Keratinocyte (primary cell): ENCODE measurements around the gene ANXA3. TPM values are rescaled to one million over a fixed set of nuclear protein-coding genes. Genes with fewer than 3 reads are reported as not detected.

ENCODE experiments used
- DNase-seq: peaks from one replicate; pipeline ENCODE4 v3.0.0-alpha.2; 2011; ENCODE audit warnings: low read depth, missing footprints, low spot score
- FAIRE-seq: peaks from 2 replicates; lab custom pipeline; 2011; peaks lifted over from hg19 to GRCh38; lab: Jason Lieb, UNC
- H2AFZ ChIP-seq: 2 replicates; pipeline ENCODE4 v1.6.0; 2012; ENCODE audit warnings: low read length, control low read depth, inconsistent platforms; ENCODE audit not compliant: control insufficient read depth
- H3K27ac ChIP-seq: 2 replicates; pipeline ENCODE4 v1.5.1; 2011; ENCODE audit warnings: low read length; ENCODE audit not compliant: control insufficient read depth, insufficient read depth
- H3K27me3 ChIP-seq: 3 replicates; pipeline ENCODE4 v1.6.0; 2011; ENCODE audit warnings: low read length; ENCODE audit not compliant: control insufficient read depth, insufficient read depth; ENCODE audit errors: extremely low read depth
- H3K36me3 ChIP-seq, 2 experiments: 2 replicates in 1 of 2; 3 replicates in 1 of 2; pipeline ENCODE4 v1.5.1; 2011; ENCODE audit warnings: low read length in 2 of 2, mild to moderate bottlenecking in 1 of 2; ENCODE audit not compliant: control insufficient read depth in 2 of 2, insufficient read depth in 2 of 2; ENCODE audit errors: extremely low read depth in 1 of 2
- H3K4me1 ChIP-seq: 3 replicates; pipeline ENCODE4 v1.5.1; 2011; ENCODE audit warnings: low read length; ENCODE audit not compliant: control insufficient read depth, insufficient read depth; ENCODE audit errors: extremely low read depth
- H3K4me2 ChIP-seq: 3 replicates; pipeline ENCODE4 v1.6.0; 2011; ENCODE audit warnings: low read depth, low read length; ENCODE audit not compliant: control insufficient read depth, insufficient read depth; ENCODE audit errors: extremely low read depth
- H3K4me3 ChIP-seq, 3 experiments: fragments of 200-600 bp in 1 of 3; sonication (generic) in 1 of 3; 2 replicates in 2 of 3; 3 replicates in 1 of 3; pipeline ENCODE4 v1.5.1; 2011 to 2016; ENCODE audit warnings: low read length in 3 of 3, mild to moderate bottlenecking in 3 of 3, control low read depth in 2 of 3, inconsistent platforms in 1 of 3, low read depth in 1 of 3, mixed read lengths in 1 of 3, mixed run types in 1 of 3, moderate library complexity in 1 of 3; ENCODE audit not compliant: control insufficient read depth in 2 of 3, insufficient read depth in 2 of 3; ENCODE audit errors: extremely low read depth in 1 of 3
- H3K79me2 ChIP-seq: 2 replicates; pipeline ENCODE4 v1.6.0; 2012; ENCODE audit warnings: low read length; ENCODE audit not compliant: control insufficient read depth, insufficient read depth
- H3K9ac ChIP-seq: 3 replicates; pipeline ENCODE4 v1.6.0; 2011; ENCODE audit warnings: low read length; ENCODE audit not compliant: control insufficient read depth, insufficient read depth; ENCODE audit errors: extremely low read depth
- H3K9me1 ChIP-seq: 3 replicates; pipeline ENCODE4 v1.6.0; 2011; ENCODE audit warnings: low read length; ENCODE audit not compliant: control insufficient read depth, insufficient read depth; ENCODE audit errors: extremely low read depth
- H3K9me3 ChIP-seq: 2 replicates; pipeline ENCODE4 v1.5.1; 2012; ENCODE audit warnings: low read depth, low read length; ENCODE audit not compliant: control insufficient read depth
- H4K20me1 ChIP-seq: 3 replicates; pipeline ENCODE4 v1.6.0; 2011; ENCODE audit warnings: low read length; ENCODE audit not compliant: control insufficient read depth, insufficient read depth; ENCODE audit errors: extremely low read depth
- EZH2 ChIP-seq: IDR thresholded peaks from one replicate; pipeline ENCODE4 v1.6.1; 2012; ENCODE audit warnings: inconsistent platforms, mild to moderate bottlenecking, low read length, moderate library complexity
- dilution Hi-C: fragments of 300-500 bp; cut with MboI; formaldehyde crosslinking; loops from one replicate; pipeline ENCODE4 v1.7.0; 2020; ENCODE audit warnings: low sequenced_read_pairs; ENCODE audit not compliant: extremely low pct_ligation_motif_present
- polyA plus RNA-seq, 5 experiments: library from polyadenylated mRNA; depleted of rRNA in 3 of 5; stranded (reverse) in 3 of 5; stranded (forward) in 1 of 5; unstranded in 1 of 5; fragments of >200 nt; gene quantifications; 1 replicate in 1 of 5; 2 replicates in 3 of 5; 3 replicates in 1 of 5; pipeline versions ENCODE4 v1.2.1 to v1.2.3, GENCODE V29; 2011 to 2012; ENCODE audit warnings: missing spikeins in 2 of 5, low read depth in 1 of 5, low replicate concordance in 1 of 5
- TF ChIP-seq, protein P1 (sequence below), 3 experiments: IDR thresholded peaks in 1 of 3; conservative IDR thresholded peaks in 1 of 3; optimal IDR thresholded peaks in 1 of 3; 2 replicates in 2 of 3; 3 replicates in 1 of 3; pipeline versions ENCODE3 to v1.5.1; 2011; ENCODE audit warnings: low read length in 3 of 3, mild to moderate bottlenecking in 3 of 3, moderate library complexity in 2 of 3, control low read depth in 1 of 3, inconsistent platforms in 1 of 3; ENCODE audit not compliant: insufficient read depth in 2 of 3; ENCODE audit errors: extremely low read depth in 1 of 3

ANXA3 gene
- polyA plus RNA-seq, 1 donor (not counting 4 experiments of a cell fraction or from before 2014, with no cell fraction given), result 463 TPM

DNA sequence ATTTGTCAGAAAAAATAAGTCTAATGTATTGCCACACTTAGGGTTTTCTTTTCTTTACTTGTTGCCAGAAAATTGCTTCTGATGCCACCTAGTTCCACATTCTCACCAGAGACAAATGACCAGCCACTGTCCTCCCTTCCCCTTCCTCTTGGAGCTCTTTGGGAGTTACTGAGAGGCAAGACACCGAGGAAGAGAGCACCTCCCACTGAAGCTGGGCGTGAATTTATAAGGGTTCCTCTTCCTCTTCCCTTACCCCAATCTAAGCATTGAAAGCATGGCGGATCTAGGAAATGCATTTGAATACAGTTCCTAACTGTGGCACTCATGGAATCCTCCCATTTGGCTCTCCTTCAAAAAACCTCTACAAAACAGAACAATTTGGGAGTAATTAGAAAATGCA, 30.0 kb downstream of the ANXA3 start:
- Histone ChIP-seq H3K4me3 (no peak overlapping the region), H2AFZ (no peak overlapping the region), H3K79me2 (peaks cover 5% of the 10 kb centered on the region), H3K27me3 (no peaks in the 10 kb centered on the region), H3K27ac (no peak overlapping the region), H3K9ac (no peak overlapping the region), H4K20me1 (no peaks in the 10 kb centered on the region), H3K9me3 (no peaks in the 10 kb centered on the region), H3K4me1 (no peaks in the 10 kb centered on the region), H3K9me1 (peaks cover 2% of the 10 kb centered on the region), H3K36me3 (peaks cover 42 to 55% of the 10 kb centered on the region in 2 experiments), H3K4me2 (no peak overlapping the region)
- FAIRE-seq (no peak), DNase-seq (no peak)
- dilution Hi-C loops, result no loop called here
- TF ChIP-seq, protein P1, sequence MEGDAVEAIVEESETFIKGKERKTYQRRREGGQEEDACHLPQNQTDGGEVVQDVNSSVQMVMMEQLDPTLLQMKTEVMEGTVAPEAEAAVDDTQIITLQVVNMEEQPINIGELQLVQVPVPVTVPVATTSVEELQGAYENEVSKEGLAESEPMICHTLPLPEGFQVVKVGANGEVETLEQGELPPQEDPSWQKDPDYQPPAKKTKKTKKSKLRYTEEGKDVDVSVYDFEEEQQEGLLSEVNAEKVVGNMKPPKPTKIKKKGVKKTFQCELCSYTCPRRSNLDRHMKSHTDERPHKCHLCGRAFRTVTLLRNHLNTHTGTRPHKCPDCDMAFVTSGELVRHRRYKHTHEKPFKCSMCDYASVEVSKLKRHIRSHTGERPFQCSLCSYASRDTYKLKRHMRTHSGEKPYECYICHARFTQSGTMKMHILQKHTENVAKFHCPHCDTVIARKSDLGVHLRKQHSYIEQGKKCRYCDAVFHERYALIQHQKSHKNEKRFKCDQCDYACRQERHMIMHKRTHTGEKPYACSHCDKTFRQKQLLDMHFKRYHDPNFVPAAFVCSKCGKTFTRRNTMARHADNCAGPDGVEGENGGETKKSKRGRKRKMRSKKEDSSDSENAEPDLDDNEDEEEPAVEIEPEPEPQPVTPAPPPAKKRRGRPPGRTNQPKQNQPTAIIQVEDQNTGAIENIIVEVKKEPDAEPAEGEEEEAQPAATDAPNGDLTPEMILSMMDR (optimal IDR thresholded peaks at IDR 0.05 in 1 of 3, IDR thresholded peaks at IDR 0.05 in 1 of 3, conservative IDR thresholded peaks at IDR 0.05 in 1 of 3; ENCODE audit: extremely low read depth in 1 of 3, insufficient read depth in 2 of 3, low read length in 3 of 3), result no peak
- TF ChIP-seq EZH2, result no peak

DNA sequence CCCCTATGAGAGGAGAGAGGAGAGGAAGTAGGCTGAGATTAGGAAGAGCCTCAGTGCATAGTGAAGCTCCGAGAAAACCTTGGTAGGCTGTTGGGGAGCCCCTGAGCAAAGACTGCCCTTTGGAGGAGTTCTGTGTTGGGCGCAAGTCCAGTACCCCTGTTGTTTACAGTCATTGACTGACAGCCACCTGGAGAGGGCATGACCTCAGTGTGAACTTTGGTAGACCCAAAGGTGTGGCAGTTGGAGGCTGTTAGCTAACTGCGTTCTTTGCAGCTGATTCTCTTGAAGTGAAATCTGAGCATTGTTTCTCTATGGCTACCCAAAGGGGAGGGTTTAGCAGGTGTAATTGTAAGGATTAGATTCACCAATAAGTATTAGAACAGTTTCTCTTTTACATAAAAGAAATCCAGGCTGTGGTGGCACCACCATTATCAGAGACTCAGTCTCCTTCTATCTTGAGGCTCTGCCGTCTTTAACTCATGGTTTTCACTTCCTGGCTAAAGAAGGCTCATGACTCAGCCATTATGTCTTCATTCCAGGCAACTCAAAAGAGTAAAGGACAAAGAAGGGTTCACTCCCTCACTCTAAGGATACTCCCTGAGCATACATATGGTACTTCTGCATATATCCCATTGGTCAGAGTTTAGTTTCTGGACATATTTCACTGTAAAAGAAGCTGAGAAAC, 33.4 kb downstream of the ANXA3 start:
- Histone ChIP-seq H3K27me3 (no peaks in the 10 kb centered on the region), H3K4me3 (no peak overlapping the region), H3K4me1 (no peaks in the 10 kb centered on the region), H3K9me3 (no peaks in the 10 kb centered on the region), H3K4me2 (no peak overlapping the region), H4K20me1 (no peaks in the 10 kb centered on the region), H3K27ac (no peak overlapping the region), H3K79me2 (no peaks in the 10 kb centered on the region), H3K36me3 (peaks cover 48 to 59% of the 10 kb centered on the region in 2 experiments), H3K9me1 (peaks cover 2% of the 10 kb centered on the region), H2AFZ (no peak overlapping the region), H3K9ac (no peak overlapping the region)
- no peak for TF ChIP-seq EZH2
- TF ChIP-seq, protein P1 (optimal IDR thresholded peaks at IDR 0.05 in 1 of 3, IDR thresholded peaks at IDR 0.05 in 1 of 3, conservative IDR thresholded peaks at IDR 0.05 in 1 of 3; ENCODE audit: extremely low read depth in 1 of 3, insufficient read depth in 2 of 3, low read length in 3 of 3), result no peak
- DNase-seq (no peak), FAIRE-seq (peak; percentile 77)
- dilution Hi-C loops, result no loop called here
